ENCODE measurements around the gene AQP2. TPM values are rescaled to one million over a fixed set of nuclear protein-coding genes. Genes with fewer than 3 reads are reported as not detected.

AQP2 gene
- total RNA-seq, 2 donors from 2014 or later: not detected

DNA sequence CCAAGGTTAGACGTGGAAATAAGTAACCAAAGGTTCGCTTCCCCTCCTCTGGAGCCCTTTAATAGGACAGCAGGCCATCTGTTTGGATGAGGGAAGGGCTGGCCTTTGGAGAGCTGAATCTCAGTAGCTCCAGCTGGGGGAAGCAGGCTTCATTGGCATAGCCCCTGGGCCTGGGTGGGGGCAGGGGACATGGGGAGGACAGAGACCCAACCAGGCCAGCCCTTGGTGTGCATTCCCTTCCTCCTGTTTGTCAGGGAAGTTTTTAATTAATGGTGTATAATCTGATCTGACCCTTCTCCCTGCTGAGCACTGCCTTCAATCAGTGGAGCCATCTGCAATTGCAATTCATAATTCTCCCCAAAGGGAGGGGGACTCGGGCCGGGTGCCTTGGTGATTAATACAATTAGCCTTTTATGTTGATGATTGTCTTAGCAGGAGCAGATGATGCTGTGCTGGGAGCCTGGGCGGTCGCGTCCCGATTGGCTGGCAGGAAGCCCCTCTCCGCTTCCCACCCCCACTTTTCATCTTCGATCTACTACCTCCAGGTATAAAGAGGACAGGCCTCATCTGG, 28.6 kb downstream of the AQP2 start:
- Mint-ChIP-seq H3K27ac (no peak overlapping the region), H3K36me3 (ENCODE audit: low read depth) (no peaks in the 10 kb centered on the region), H3K4me3 (no peak overlapping the region), H3K27me3 (ENCODE audit: insufficient read depth) (peaks cover 9% of the 10 kb centered on the region), H3K4me1 (peaks cover 37% of the 10 kb centered on the region), H3K9me3 (no peaks in the 10 kb centered on the region)
- WGBS, 2 experiments (ENCODE audit: insufficient coverage in 1 of 2, insufficient read length in 1 of 2): 82 to 100% methylated on average over 2 to 5 of the region's 10 CpGs
- Histone ChIP-seq H3K27me3 (ENCODE audit: control insufficient read depth, insufficient read depth, low read length, poor library complexity, severe bottlenecking) (peaks cover 17% of the 10 kb centered on the region), H3K27ac (ENCODE audit: low read depth, low read length) (peak overlapping the region; percentile 88), H3K4me1 (ENCODE audit: control insufficient read depth, insufficient read depth, low read length) (peaks cover 5% of the 10 kb centered on the region), H3K9ac (ENCODE audit: extremely low read depth, low read length, poor library complexity, severe bottlenecking) (no peak overlapping the region), H3K36me3 (ENCODE audit: control insufficient read depth, insufficient read depth, low read length) (no peaks in the 10 kb centered on the region), H3K9me3 (ENCODE audit: control insufficient read depth, low read length) (no peaks in the 10 kb centered on the region), H3K4me3 (ENCODE audit: low read length) (no peak overlapping the region)
- peak; percentile 39 for DNase-seq
- TF ChIP-seq, protein P1, sequence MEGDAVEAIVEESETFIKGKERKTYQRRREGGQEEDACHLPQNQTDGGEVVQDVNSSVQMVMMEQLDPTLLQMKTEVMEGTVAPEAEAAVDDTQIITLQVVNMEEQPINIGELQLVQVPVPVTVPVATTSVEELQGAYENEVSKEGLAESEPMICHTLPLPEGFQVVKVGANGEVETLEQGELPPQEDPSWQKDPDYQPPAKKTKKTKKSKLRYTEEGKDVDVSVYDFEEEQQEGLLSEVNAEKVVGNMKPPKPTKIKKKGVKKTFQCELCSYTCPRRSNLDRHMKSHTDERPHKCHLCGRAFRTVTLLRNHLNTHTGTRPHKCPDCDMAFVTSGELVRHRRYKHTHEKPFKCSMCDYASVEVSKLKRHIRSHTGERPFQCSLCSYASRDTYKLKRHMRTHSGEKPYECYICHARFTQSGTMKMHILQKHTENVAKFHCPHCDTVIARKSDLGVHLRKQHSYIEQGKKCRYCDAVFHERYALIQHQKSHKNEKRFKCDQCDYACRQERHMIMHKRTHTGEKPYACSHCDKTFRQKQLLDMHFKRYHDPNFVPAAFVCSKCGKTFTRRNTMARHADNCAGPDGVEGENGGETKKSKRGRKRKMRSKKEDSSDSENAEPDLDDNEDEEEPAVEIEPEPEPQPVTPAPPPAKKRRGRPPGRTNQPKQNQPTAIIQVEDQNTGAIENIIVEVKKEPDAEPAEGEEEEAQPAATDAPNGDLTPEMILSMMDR (conservative IDR thresholded peaks at IDR 0.05): no peak

DNA sequence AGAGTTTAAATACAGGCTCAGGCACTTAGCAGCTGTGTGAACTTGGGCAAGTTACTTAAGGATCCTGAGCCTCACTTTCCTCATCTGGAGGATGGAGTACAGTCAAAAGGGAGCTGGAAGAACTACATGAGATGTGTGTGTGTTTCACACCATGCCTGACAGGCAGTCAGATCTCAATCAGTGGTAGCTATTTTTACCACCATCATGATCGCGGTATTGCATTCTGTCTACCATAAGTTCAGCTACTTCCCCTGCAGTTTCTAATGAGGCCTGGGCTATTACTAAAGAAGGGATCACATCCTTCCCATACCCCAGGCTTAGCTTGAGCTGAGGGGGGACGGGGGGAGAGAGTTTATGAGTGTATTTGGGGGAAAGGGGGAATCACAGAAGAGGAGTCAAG, 29.3 kb downstream of the AQP2 start:
- 80 to 100% methylated on average over 2 to 3 of the region's 3 CpGs for WGBS, 2 experiments (ENCODE audit: insufficient coverage in 1 of 2, insufficient read length in 1 of 2)
- Histone ChIP-seq H3K4me1 (ENCODE audit: control insufficient read depth, insufficient read depth, low read length) (peaks cover 12% of the 10 kb centered on the region), H3K27me3 (ENCODE audit: control insufficient read depth, insufficient read depth, low read length, poor library complexity, severe bottlenecking) (peaks cover 19% of the 10 kb centered on the region), H3K9me3 (ENCODE audit: control insufficient read depth, low read length) (no peaks in the 10 kb centered on the region), H3K36me3 (ENCODE audit: control insufficient read depth, insufficient read depth, low read length) (no peaks in the 10 kb centered on the region), H3K4me3 (ENCODE audit: low read length) (no peak overlapping the region), H3K27ac (ENCODE audit: low read depth, low read length) (no peak overlapping the region), H3K9ac (ENCODE audit: extremely low read depth, low read length, poor library complexity, severe bottlenecking) (no peak overlapping the region)
- H3K27ac Mint-ChIP-seq: no peak overlapping the region
- no peak overlapping the region for H3K4me3 Mint-ChIP-seq
- peaks cover 9% of the 10 kb centered on the region for H3K27me3 Mint-ChIP-seq (ENCODE audit: insufficient read depth)
- no peaks in the 10 kb centered on the region for H3K36me3 Mint-ChIP-seq (ENCODE audit: low read depth)
- DNase-seq: peak; percentile 18
- H3K4me1 Mint-ChIP-seq: peaks cover 44% of the 10 kb centered on the region
- TF ChIP-seq, protein P1 (conservative IDR thresholded peaks at IDR 0.05): no peak
- no peaks in the 10 kb centered on the region for H3K9me3 Mint-ChIP-seq

DNA sequence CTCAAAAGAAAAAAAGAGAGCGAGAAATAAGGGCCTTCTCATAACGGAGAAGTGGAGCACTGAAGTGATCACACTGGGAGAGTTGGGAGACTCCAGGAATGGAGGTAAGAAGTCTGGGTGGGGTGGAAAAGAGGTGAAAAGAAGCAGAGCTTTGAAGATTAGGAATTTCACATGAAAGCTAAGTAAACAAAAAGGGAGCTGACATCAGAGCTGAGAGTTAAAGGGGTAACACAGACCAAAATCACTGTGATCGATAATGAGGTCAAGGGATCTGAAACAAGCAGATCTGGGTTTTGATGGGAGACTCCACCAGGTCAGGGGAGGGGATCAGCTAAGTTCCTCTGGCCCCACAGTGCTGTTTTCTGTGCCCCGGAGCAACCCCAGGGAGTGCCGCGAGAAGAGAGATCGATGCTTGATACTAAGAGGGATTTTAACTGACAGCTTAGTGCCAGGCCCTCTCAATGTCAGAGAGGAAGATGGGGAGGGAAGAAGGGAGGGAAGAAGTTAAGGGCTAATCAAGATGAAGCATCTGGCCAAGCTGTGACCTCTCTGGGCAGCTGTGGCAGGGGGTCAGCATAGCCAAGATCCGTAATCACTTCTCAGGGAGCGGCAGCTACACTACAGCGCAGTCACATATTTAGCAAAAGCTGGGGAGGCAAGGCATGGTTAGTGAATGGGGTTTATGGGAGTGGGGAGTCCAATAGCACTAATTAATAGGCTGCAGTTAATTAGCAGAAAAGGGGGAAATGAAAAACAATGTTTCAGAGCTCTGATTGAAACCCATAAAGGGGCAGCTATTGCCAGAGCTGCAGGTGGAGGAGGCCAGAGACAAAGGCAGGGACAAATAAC, 30.2 kb downstream of the AQP2 start:
- Histone ChIP-seq H3K9ac (ENCODE audit: extremely low read depth, low read length, poor library complexity, severe bottlenecking) (no peak overlapping the region), H3K4me1 (ENCODE audit: control insufficient read depth, insufficient read depth, low read length) (peaks cover 20% of the 10 kb centered on the region), H3K4me3 (ENCODE audit: low read length) (no peak overlapping the region), H3K9me3 (ENCODE audit: control insufficient read depth, low read length) (no peaks in the 10 kb centered on the region), H3K27ac (ENCODE audit: low read depth, low read length) (peak overlapping the region; percentile 15), H3K36me3 (ENCODE audit: control insufficient read depth, insufficient read depth, low read length) (no peaks in the 10 kb centered on the region), H3K27me3 (ENCODE audit: control insufficient read depth, insufficient read depth, low read length, poor library complexity, severe bottlenecking) (peaks cover 29% of the 10 kb centered on the region)
- Mint-ChIP-seq H3K4me3 (no peak overlapping the region), H3K36me3 (ENCODE audit: low read depth) (no peaks in the 10 kb centered on the region), H3K4me1 (peaks cover 53% of the 10 kb centered on the region), H3K27ac (peak overlapping the region; percentile 3), H3K27me3 (ENCODE audit: insufficient read depth) (peaks cover 6% of the 10 kb centered on the region), H3K9me3 (no peaks in the 10 kb centered on the region)
- TF ChIP-seq, protein P1 (conservative IDR thresholded peaks at IDR 0.05): no peak
- DNase-seq: peak; percentile 46
- WGBS, 2 experiments (ENCODE audit: insufficient coverage in 1 of 2, insufficient read length in 1 of 2): 84 to 86% methylated on average over 10 of the region's 10 CpGs
